Measurements from ENCODE around the gene DPCD. TPM values are rescaled to one million over a fixed set of nuclear protein-coding genes. Genes with fewer than 3 reads are reported as not detected.

The DPCD gene
- total RNA-seq, 1 experiment from 2014 or later: 20.3 TPM

- ChIA-PET POLR2A (ENCODE audit: unreplicated experiment) (no interaction called here), CTCF (no interaction called here)
- no peaks in the 10 kb centered on the region for H3K36me3 ChIP-seq (ENCODE audit: low read depth)
- H3K9me3 ChIP-seq (ENCODE audit: insufficient read depth, low read depth): no peaks in the 10 kb centered on the region
- BruUV-seq (replicated peaks): no TSS peak
- H3K27me3 ChIP-seq (ENCODE audit: insufficient read depth, low read depth): no peaks in the 10 kb centered on the region
- H3K4me2 ChIP-seq: no peak overlapping the region
- H3K4me1 ChIP-seq (replicated peaks; ENCODE audit: insufficient read depth): no peaks in the 10 kb centered on the region
- no peak overlapping the region for H2AFZ ChIP-seq
- H3K4me3 ChIP-seq: no peak overlapping the region
- no peaks in the 10 kb centered on the region for H3F3A ChIP-seq (ENCODE audit: insufficient read depth, low read depth)
- no peaks in the 10 kb centered on the region for H3K79me2 ChIP-seq (ENCODE audit: low read depth)
- H4K20me1 ChIP-seq (ENCODE audit: insufficient read depth): no peaks in the 10 kb centered on the region
- H3K9me2 ChIP-seq (ENCODE audit: insufficient read depth): no peaks in the 10 kb centered on the region
- no peak for DNase-seq
- intact Hi-C loops (cut with micrococcal nuclease; ENCODE audit: unreplicated experiment): no loop called here
- no peak overlapping the region for H3K27ac ChIP-seq
- TF ChIP-seq EZH2 (IDR thresholded peaks at IDR 0.05; ENCODE audit: low read depth) (no peak), CTCF (conservative IDR thresholded peaks at IDR 0.05) (no peak)
These were observed 25.5 kb downstream of the DPCD start for GRCh38 chr10:101613646-101614045.

- TF ChIP-seq CTCF (conservative IDR thresholded peaks at IDR 0.05) (no peak), EZH2 (IDR thresholded peaks at IDR 0.05; ENCODE audit: low read depth) (no peak)
- no peak overlapping the region for H3K4me3 ChIP-seq
- H3K79me2 ChIP-seq (ENCODE audit: low read depth): no peaks in the 10 kb centered on the region
- H3K9me2 ChIP-seq (ENCODE audit: insufficient read depth): no peaks in the 10 kb centered on the region
- H4K20me1 ChIP-seq (ENCODE audit: insufficient read depth): no peaks in the 10 kb centered on the region
- no peaks in the 10 kb centered on the region for H3K4me1 ChIP-seq (replicated peaks; ENCODE audit: insufficient read depth)
- no peaks in the 10 kb centered on the region for H3K27me3 ChIP-seq (ENCODE audit: insufficient read depth, low read depth)
- H3K36me3 ChIP-seq (ENCODE audit: low read depth): no peaks in the 10 kb centered on the region
- ChIA-PET CTCF (interaction anchor here (0.6 kb wide), 1 partner anchor 325 kb away, joined by 3 read pairs; no protein-coding TSS in a partner anchor), POLR2A (ENCODE audit: unreplicated experiment) (no interaction called here)
- H3K27ac ChIP-seq: no peak overlapping the region
- H3K4me2 ChIP-seq: no peak overlapping the region
- no peaks in the 10 kb centered on the region for H3K9me3 ChIP-seq (ENCODE audit: insufficient read depth, low read depth)
- no TSS peak for BruUV-seq (replicated peaks)
- intact Hi-C loops (cut with micrococcal nuclease; ENCODE audit: unreplicated experiment): no loop called here
- H2AFZ ChIP-seq: no peak overlapping the region
- H3F3A ChIP-seq (ENCODE audit: insufficient read depth, low read depth): no peaks in the 10 kb centered on the region
- DNase-seq: no peak
These were observed 26.8 kb downstream of the DPCD start for GRCh38 chr10:101614663-101615524.

GRCh38 chr10:101615525-101616116 is 27.5 kb downstream of the DPCD start:
- H4K20me1 ChIP-seq (ENCODE audit: insufficient read depth): no peaks in the 10 kb centered on the region
- CTCF ChIA-PET: no interaction called here
- no peak overlapping the region for H3K4me2 ChIP-seq
- no peak for DNase-seq
- no peaks in the 10 kb centered on the region for H3K27me3 ChIP-seq (ENCODE audit: insufficient read depth, low read depth)
- intact Hi-C loops (cut with micrococcal nuclease; ENCODE audit: unreplicated experiment): no loop called here
- H3K9me2 ChIP-seq (ENCODE audit: insufficient read depth): no peaks in the 10 kb centered on the region
- no peaks in the 10 kb centered on the region for H3K79me2 ChIP-seq (ENCODE audit: low read depth)
- no peaks in the 10 kb centered on the region for H3K9me3 ChIP-seq (ENCODE audit: insufficient read depth, low read depth)
- POLR2A ChIA-PET (ENCODE audit: unreplicated experiment): no interaction called here
- no peak overlapping the region for H3K4me3 ChIP-seq
- H3K27ac ChIP-seq: no peak overlapping the region
- H3K4me1 ChIP-seq (replicated peaks; ENCODE audit: insufficient read depth): no peaks in the 10 kb centered on the region
- TF ChIP-seq EZH2 (IDR thresholded peaks at IDR 0.05; ENCODE audit: low read depth) (no peak), CTCF (conservative IDR thresholded peaks at IDR 0.05) (no peak)
- no peak overlapping the region for H2AFZ ChIP-seq
- no peaks in the 10 kb centered on the region for H3K36me3 ChIP-seq (ENCODE audit: low read depth)
- no TSS peak for BruUV-seq (replicated peaks)
- H3F3A ChIP-seq (ENCODE audit: insufficient read depth, low read depth): no peaks in the 10 kb centered on the region

All from PC-9 (cell line).